HTERT RPE-1 (cell line): ENCODE measurements around the gene ASB2.

Experiments used
- in situ Hi-C: fragments of 300-500 bp; cut with MboI; formaldehyde crosslinking; loops from 4 replicates; pipeline ENCODE4 v1.14.3; 2020; ENCODE audit warnings: low sequenced_read_pairs

ASB2 gene

GRCh38 chr14:93909429-93910128, 66.8 kb downstream of the ASB2 start:
- in situ Hi-C loops, result no loop called here

- in situ Hi-C loops, result no loop called here
Observed at GRCh38 chr14:93906341-93907329, 69.7 kb downstream of the ASB2 start.

GRCh38 chr14:93905623-93906022, 70.7 kb downstream of the ASB2 start:
- in situ Hi-C loops, result no loop called here

- in situ Hi-C loops, result no loop called here
Observed at GRCh38 chr14:93903342-93904184, 72.8 kb downstream of the ASB2 start.

GRCh38 chr14:93902619-93903307, 73.6 kb downstream of the ASB2 start:
- in situ Hi-C loops, result no loop called here

GRCh38 chr14:93901813-93902212, 74.6 kb downstream of the ASB2 start:
- in situ Hi-C loops, result no loop called here

GRCh38 chr14:93898731-93899130, 77.6 kb downstream of the ASB2 start:
- in situ Hi-C loops, result no loop called here

- in situ Hi-C loops, result no loop called here
Observed at GRCh38 chr14:93898081-93898611, 78.2 kb downstream of the ASB2 start.

GRCh38 chr14:93897476-93897845, 78.9 kb downstream of the ASB2 start:
- in situ Hi-C loops, result no loop called here

GRCh38 chr14:93895023-93895604, 81.3 kb downstream of the ASB2 start:
- in situ Hi-C loops, result no loop called here

GRCh38 chr14:93893661-93894261, 82.6 kb downstream of the ASB2 start:
- in situ Hi-C loops, result no loop called here

GRCh38 chr14:93892923-93893558, 83.3 kb downstream of the ASB2 start:
- in situ Hi-C loops, result no loop called here

- in situ Hi-C loops, result no loop called here
Observed at GRCh38 chr14:93892505-93892839, 83.9 kb downstream of the ASB2 start.

- in situ Hi-C loops, result no loop called here
Observed at GRCh38 chr14:93891756-93892504, 84.4 kb downstream of the ASB2 start.

GRCh38 chr14:93889739-93890483, 86.5 kb downstream of the ASB2 start:
- in situ Hi-C loops, result no loop called here

GRCh38 chr14:93888995-93889394, 87.4 kb downstream of the ASB2 start:
- in situ Hi-C loops, result no loop called here

- in situ Hi-C loops, result no loop called here
Observed at GRCh38 chr14:93884950-93885349, 91.4 kb downstream of the ASB2 start.
